Activated gamma-delta T cell (primary cell): ENCODE measurements around the gene LTV1.
"Not testable (repeated sequence)": the region's sequence is repeated elsewhere in the genome, so short reads cannot be mapped to it uniquely, and the experiment has no call there.

ENCODE experiments used
- DNase-seq: peaks from one replicate; lab custom pipeline; 2025; lab: John Stamatoyannopoulos, UW
- total RNA-seq, 2 donors: gene quantifications; one replicate each; lab custom pipeline; 2026; lab: John Stamatoyannopoulos, UW

LTV1 gene, protein sequence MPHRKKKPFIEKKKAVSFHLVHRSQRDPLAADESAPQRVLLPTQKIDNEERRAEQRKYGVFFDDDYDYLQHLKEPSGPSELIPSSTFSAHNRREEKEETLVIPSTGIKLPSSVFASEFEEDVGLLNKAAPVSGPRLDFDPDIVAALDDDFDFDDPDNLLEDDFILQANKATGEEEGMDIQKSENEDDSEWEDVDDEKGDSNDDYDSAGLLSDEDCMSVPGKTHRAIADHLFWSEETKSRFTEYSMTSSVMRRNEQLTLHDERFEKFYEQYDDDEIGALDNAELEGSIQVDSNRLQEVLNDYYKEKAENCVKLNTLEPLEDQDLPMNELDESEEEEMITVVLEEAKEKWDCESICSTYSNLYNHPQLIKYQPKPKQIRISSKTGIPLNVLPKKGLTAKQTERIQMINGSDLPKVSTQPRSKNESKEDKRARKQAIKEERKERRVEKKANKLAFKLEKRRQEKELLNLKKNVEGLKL
- total RNA-seq = 18.3 to 24.7 reads per million in 2 donors

DNA sequence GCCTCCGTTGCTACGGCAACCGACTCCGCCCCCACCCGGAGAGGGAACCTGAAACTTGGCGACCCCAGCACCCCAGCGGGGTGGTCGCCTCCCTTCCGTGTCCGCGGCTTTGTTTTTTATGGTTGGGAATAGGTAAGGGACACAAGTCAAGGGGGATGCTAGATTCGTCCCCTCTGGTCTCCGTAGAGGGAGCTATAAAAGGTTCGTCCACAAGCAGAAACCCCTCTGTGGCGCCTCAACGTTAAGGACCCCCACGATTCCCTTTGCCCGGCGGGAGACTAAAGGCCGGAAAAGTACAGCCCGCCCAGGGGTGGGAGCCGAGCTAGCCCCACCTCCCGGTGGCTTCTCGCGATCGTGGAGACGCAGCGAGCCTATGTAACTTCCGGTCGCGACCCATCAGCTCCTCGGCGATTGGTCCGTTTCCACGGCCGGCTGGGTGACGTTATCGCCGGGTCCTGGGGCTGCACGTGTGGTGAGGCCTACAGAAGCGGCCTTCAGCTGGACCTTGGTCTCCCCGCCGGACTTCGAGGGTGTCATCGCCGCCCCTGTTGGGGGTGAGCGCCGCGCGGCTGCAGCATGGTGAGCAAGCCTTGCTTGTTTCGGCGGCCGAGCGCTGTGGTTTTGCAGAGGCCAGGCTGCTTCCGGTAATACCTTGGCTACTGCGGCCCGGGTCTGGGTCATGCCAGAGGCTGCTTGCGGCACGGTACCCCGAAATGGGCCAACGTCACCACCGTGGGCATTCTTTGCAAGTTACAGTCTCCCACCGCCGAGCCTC is at the start of gene LTV1:
LTV1 (plus strand) TSS at position 437 of the 775 bp plus-strand sequence; CDS start at position 577, 140 bp downstream.
- peak; percentile 77 for DNase-seq

DNA sequence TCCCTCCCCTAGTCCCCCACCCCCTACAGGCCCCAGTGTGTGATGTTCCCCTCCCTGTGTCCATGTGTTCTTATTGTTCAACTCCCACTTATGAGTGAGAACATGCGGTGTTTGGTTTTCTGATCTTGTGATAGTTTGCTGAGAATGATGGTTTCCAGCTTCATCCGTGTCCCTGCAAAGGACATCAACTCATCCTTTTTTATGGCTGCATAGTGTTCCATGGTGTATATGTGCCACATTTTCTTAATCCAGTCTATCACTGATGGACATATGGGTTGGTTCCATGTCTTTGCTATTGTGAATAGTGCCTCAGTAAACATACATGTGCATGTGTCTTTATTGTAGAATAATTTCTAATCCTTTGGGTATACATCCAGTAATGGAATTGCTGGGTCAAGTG is 46.6 kb upstream of the LTV1 start:
- not testable (repeated sequence) for DNase-seq

GRCh38 chr6:143798487-143798886 is 44.7 kb upstream of the LTV1 start:
- DNase-seq = not testable (repeated sequence)

DNA sequence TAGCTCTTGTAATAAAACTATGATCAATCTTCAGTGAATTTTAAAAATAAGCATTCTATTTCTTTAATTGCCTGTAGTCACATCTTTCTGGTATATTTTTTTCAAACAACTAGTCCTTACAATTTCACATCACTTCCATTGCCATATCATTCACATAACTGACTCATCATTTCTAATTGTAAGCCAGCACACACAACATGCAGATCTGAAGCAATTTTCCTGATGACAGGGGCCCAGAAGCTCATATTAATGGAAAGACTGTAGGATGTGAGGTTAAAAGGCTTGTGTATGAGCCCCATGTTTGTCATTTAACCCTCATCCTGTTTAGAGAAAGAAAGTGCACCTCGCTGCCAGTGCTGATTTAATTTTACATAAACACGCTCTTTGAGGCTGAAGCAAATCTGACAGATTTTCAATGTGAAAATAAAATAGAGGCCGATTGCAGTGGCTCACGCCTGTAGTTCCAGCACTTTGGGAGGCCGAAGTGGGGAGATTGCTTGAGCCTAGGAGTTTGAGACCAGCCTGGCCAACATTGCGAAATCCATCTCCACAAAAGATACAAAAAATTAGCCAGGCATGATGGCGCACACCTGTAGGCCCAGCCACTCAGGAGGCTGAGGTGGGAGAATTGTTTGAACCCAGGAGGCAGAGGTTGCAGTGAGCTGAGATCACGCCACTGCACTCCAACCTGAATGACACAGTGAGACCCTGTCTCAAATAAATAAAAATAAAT is 40.1 kb upstream of the LTV1 start:
- DNase-seq = no peak

- no peak for DNase-seq
Observed at GRCh38 chr6:143803769-143804568, 39.2 kb upstream of the LTV1 start.

- no peak for DNase-seq
Observed at GRCh38 chr6:143804835-143805239, 38.3 kb upstream of the LTV1 start.

DNA sequence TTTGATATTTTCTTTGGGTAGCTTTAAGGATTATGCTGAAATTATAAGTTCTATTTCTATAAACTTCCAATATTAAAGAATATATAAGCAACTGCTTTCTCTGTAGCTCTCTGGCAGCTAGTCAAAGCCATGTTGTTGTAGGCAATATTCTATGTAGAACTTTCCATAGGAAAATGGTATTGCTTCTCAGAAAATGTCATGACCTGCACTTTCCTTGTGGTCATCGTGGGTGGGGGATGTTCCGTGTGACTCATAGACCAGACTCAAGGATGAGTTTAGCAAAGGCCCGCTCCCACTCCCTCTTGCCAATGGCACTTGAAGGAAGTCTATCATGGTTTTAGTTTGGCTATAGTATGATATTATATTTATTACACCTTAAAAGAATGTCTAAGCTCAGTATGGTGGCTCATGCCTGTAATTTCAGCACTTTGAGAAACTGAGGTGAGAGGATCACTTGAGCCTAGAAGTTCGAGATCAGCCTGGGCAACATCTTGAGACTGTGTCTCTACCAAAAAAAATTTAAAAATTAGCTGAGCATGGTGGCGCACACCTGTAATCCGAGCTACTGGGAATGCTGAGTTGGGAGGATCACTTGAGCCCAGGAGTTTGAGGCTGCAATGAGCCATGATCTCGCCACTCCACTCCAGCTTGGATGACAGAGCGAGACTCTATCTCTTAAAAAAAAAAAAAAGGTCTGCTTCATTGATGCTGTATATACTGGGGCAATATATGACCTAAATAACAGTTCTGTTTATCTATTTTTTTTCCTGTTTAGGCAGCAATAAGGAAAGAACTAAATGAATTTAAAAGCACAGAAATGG is 36.6 kb upstream of the LTV1 start:
- DNase-seq = no peak

DNA sequence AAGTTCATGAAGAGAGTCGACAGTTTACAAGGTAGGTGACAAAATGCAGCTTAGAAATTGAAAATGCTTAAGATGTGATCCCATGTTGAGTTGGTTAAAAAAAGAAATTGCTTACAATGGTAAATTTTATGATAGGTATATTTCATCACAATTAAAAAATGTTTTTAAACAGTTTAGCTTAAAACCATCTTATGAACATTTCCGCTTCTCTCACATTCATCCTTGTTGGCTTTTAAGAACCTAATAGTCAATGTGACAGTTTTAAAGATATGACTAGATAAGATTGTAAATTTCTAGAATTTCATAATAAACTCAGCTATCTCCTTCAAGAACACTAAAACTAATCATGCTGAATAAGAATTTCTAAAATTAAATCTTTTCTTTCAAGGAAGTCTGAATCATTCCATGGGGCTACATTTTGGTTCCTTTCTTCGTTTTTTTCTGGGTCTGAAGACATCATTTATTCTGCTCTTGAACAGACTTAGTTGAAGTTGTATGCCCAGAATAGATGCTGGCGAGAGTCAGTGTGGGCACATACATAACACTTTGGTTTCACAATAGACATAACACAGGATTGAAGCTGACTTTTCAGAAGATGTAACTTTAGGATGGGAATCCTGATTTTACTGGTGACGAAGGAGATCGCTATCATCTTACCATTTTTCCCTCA is 35.9 kb upstream of the LTV1 start:
- DNase-seq = no peak

- DNase-seq = no peak
Observed at GRCh38 chr6:143810745-143811144, 32.4 kb upstream of the LTV1 start.

DNA sequence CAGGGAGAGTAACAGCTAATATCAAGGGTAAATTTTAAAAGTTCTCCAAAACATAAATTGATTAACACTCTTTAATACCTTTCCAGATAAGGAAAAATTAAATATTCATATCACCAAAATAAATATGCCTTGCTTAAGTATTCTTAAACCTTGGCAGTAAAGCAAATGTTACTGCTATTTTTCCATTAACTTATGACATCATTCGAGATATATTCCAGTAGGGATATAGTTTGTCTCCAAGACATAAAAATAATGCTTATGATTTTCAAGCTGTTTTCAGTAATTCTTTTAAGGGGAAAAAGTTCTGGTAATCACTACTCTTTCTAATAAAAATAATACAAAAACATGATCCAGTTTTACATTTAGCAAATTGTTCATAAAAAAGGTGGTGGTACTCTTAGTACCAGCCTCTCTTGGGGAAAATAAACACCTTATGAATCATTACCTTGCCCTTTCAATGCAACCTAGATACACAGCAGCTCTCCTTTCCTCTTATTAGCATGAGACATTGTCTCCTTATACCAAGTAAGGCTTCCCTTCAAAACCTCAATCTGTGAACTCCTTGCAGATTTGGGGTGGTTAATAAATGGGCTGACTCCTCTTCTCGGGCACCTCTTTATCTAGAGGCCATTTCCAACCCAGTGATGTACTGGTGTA is 31.5 kb upstream of the LTV1 start:
- DNase-seq = no peak

- no peak for DNase-seq
Observed at GRCh38 chr6:143817621-143818020, 25.5 kb upstream of the LTV1 start.

DNA sequence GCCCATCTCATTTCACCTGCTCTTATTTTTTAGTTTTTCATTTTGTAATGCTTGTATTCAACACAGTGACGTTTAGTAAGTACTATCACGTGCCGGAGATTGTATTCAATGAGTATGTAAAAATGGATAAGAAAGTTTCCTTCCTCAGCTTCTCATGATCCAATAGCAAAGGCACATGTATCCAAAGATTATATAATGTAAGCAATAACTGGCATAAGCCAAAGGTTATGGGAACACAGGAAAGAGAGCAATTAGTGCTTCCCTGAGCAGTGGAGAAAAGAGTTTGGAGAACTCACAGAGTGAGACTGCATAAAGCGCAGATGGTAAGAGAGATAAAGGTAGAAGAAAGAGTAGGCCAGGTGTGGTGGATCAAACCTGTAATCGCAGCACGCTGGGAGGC is 21.8 kb upstream of the LTV1 start:
- no peak for DNase-seq

GRCh38 chr6:143822584-143823024 is 20.5 kb upstream of the LTV1 start:
- DNase-seq = no peak

- DNase-seq = no peak
Observed at GRCh38 chr6:143823548-143823947, 19.6 kb upstream of the LTV1 start.

DNA sequence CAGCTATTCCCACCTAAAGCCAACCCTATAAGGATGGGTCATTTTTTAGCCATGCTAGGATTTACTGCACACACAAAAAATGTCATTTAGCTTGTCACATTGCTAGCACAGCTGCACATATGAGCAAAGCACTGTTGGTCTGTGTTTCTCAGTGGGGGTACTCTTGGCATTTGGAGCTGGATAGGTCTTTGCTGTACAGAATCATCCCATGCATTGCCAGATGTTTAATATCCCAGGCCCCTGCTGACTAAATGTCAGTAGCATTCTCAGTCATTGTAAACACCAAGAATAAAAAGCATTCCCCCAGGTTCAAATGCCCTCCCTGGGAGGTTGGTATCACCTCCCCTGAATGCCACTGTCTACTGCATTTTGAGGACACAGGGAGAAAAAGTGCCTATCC is 14.6 kb upstream of the LTV1 start:
- no peak for DNase-seq

DNA sequence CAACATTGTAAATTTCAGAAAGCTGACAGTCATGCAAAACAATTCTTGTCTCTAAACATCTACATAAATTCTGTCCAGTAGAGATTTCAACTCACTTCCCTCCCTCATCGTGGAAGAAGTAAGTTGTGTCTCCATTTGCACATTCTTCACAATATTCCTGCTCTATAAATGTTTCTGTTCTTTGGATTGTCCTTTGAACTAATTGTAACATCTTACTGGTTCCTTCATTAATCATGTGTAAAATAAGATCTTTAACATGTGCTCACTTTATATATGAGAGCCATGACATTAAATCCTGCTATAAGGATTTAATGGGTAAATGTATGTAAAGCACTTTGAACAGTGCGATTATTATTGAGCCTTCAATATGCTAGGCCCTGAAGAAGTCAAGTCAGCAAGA is 7.0 kb upstream of the LTV1 start:
- no peak for DNase-seq

DNA sequence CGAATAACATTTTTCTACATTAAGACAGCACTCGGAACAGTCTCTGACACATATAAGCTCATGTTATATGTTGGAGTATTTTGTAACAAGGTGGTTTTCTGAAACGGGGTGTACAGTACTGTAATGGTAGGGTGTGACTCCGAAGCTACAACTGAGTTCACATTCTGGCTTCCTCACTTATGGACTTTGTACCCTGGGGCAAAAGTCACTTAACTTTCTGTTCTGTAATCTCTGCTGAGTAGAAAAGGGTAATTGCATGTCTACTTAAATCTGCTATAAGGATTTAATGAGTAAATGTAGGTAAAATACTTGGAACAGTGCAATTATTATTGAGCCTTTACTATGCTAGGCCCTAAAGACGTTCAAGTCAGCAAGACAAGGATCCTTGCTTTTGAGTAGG is 4.7 kb upstream of the LTV1 start:
- DNase-seq = no peak

DNA sequence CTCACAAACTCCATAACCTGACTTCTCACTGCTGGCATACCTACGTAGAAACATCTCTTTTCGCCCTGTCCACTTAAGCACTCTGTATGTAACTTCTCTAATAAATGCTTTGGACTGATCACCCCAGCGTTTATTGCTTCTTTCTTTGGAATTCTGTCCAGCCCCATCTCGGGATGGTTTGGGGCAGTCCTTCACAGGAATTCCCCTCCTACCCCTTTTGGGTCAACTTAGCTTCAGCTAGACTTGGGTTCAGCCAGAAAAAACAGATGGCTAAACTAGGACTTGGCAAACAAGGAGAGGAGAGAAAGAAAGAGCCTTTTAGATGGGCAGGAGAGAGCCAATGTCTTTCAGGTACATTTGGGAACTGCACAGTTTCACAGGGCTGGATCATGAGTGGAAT is 3.9 kb upstream of the LTV1 start:
- DNase-seq = no peak

DNA sequence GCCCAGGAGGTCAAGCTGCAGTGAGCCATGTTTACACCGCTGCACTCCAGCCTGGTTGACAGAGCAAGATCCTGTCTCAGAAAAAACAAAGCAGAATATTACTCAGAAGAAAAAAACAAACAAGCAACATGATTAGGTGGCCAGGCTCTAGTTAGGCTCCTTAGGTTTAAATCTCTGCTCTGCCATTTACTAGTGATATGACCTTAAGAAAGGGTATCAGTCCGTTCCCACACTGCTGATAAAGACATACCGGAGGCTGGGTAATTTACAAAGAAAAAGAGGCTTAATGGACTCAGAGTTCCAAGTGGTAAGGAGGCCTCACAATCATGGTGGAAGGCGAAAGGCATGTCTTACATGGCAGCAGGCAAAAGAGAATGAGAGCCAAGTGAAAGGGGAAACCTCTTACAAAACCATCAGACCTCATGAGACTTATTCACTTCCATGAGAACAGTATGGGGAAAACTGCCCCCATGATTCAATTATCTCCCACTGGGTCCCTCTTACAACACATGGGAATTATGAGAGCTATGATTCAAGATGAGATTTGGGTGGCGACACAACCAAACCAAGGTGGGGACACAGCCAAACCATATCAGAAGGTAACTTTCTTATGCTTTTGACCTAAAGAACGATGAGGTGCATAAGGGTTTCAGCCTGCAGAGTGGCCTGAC is 2.4 kb upstream of the LTV1 start:
- no peak for DNase-seq
